ENCODE data around the gene MVB12B.

Gene MVB12B

GRCh38 chr9:126495411-126496180, 169.0 kb downstream of the MVB12B start:
- TF ChIP-seq CTCF (IDR thresholded peaks at IDR 0.05; ENCODE audit: low read depth, low read length) = no peak
- Histone ChIP-seq H3K9me3 (ENCODE audit: severe bottlenecking) (no peaks in the 10 kb centered on the region), H3K36me3 (no peaks in the 10 kb centered on the region; the same call in 1 of the 2 replicates), H3K27ac (no peak overlapping the region), H3K4me3 (ENCODE audit: low read depth, low read length) (no peak overlapping the region), H3K27me3 (ENCODE audit: insufficient read depth, low read depth, severe bottlenecking) (no peaks in the 10 kb centered on the region)
- no peak for DNase-seq

- DNase-seq = no peak
- no peak for TF ChIP-seq CTCF (IDR thresholded peaks at IDR 0.05; ENCODE audit: low read depth, low read length)
- no peaks in the 10 kb centered on the region; the same call in 1 of the 2 replicates for H3K36me3 ChIP-seq
- H3K4me3 ChIP-seq (ENCODE audit: low read depth, low read length) = no peak overlapping the region
- no peak overlapping the region for H3K27ac ChIP-seq
- no peaks in the 10 kb centered on the region for H3K27me3 ChIP-seq (ENCODE audit: insufficient read depth, low read depth, severe bottlenecking)
- H3K9me3 ChIP-seq (ENCODE audit: severe bottlenecking) = no peaks in the 10 kb centered on the region
Measured at GRCh38 chr9:126496181-126496576, 169.6 kb downstream of the MVB12B start.

- TF ChIP-seq CTCF (IDR thresholded peaks at IDR 0.05; ENCODE audit: low read depth, low read length) = no peak
- H3K36me3 ChIP-seq = no peaks in the 10 kb centered on the region; the same call in 1 of the 2 replicates
- H3K27me3 ChIP-seq (ENCODE audit: insufficient read depth, low read depth, severe bottlenecking) = no peaks in the 10 kb centered on the region
- DNase-seq = no peak
- H3K4me3 ChIP-seq (ENCODE audit: low read depth, low read length) = no peak overlapping the region
- H3K9me3 ChIP-seq (ENCODE audit: severe bottlenecking) = no peaks in the 10 kb centered on the region
- H3K27ac ChIP-seq = no peak overlapping the region
Measured at GRCh38 chr9:126496781-126497659, 170.4 kb downstream of the MVB12B start.

GRCh38 chr9:126497660-126498275, 171.1 kb downstream of the MVB12B start:
- Histone ChIP-seq H3K36me3 (no peaks in the 10 kb centered on the region; the same call in 1 of the 2 replicates), H3K27me3 (ENCODE audit: insufficient read depth, low read depth, severe bottlenecking) (no peaks in the 10 kb centered on the region), H3K9me3 (ENCODE audit: severe bottlenecking) (no peaks in the 10 kb centered on the region), H3K4me3 (ENCODE audit: low read depth, low read length) (no peak overlapping the region), H3K27ac (no peak overlapping the region)
- DNase-seq = no peak
- no peak for TF ChIP-seq CTCF (IDR thresholded peaks at IDR 0.05; ENCODE audit: low read depth, low read length)

GRCh38 chr9:126498331-126498730, 171.7 kb downstream of the MVB12B start:
- Histone ChIP-seq H3K27me3 (ENCODE audit: insufficient read depth, low read depth, severe bottlenecking) (no peaks in the 10 kb centered on the region), H3K36me3 (peaks cover 2% of the 10 kb centered on the region), H3K4me3 (ENCODE audit: low read depth, low read length) (no peak overlapping the region), H3K27ac (no peak overlapping the region), H3K9me3 (ENCODE audit: severe bottlenecking) (no peaks in the 10 kb centered on the region)
- no peak for TF ChIP-seq CTCF (IDR thresholded peaks at IDR 0.05; ENCODE audit: low read depth, low read length)
- DNase-seq = no peak
